Parathyroid adenoma (tissue), 2 donors: ENCODE results near the gene HSD17B11.

Source experiments
- H2AFZ ChIP-seq: fragments of 300-600 bp; sonication (generic); one replicate; pipeline ENCODE4 v1.7.0; 2017; ENCODE audit warnings: antibody characterized with exemption, mild to moderate bottlenecking
- H3K27ac ChIP-seq: fragments of 300-600 bp; sonication (generic); one replicate; pipeline ENCODE4 v1.7.0; 2017
- H3K27me3 ChIP-seq: fragments of 300-600 bp; sonication (generic); one replicate; pipeline ENCODE4 v1.7.0; 2017; ENCODE audit warnings: low read length; ENCODE audit not compliant: control insufficient read depth, insufficient read depth
- H3K36me3 ChIP-seq: fragments of 300-600 bp; sonication (generic); one replicate; pipeline ENCODE4 v1.7.0; 2017; ENCODE audit warnings: low read length; ENCODE audit not compliant: control insufficient read depth, insufficient read depth
- H3K4me1 ChIP-seq: fragments of 300-600 bp; sonication (generic); one replicate; pipeline ENCODE4 v1.7.0; 2017; ENCODE audit warnings: control low read depth
- H3K4me2 ChIP-seq: fragments of 300-600 bp; sonication (generic); one replicate; pipeline ENCODE4 v1.7.0; 2017; ENCODE audit warnings: low read length
- H3K4me3 ChIP-seq: fragments of 300-600 bp; sonication (generic); one replicate; pipeline ENCODE4 v1.7.0; 2017; ENCODE audit warnings: low read depth, low read length
- H3K79me2 ChIP-seq: fragments of 300-600 bp; sonication (generic); one replicate; pipeline ENCODE4 v1.7.0; 2017; ENCODE audit warnings: control low read depth
- H3K9ac ChIP-seq: fragments of 300-600 bp; sonication (generic); one replicate; pipeline ENCODE4 v1.7.0; 2017; ENCODE audit warnings: mild to moderate bottlenecking
- H3K9me3 ChIP-seq: fragments of 300-600 bp; sonication (generic); one replicate; pipeline ENCODE4 v1.7.0; 2017; ENCODE audit warnings: low read length; ENCODE audit not compliant: control insufficient read depth
- CTCF ChIP-seq: fragments of 300-600 bp; sonication (generic); IDR thresholded peaks from one replicate; pipeline ENCODE4 v1.7.0; 2017; ENCODE audit warnings: antibody characterized with exemption, mild to moderate bottlenecking
- donor health status: primary hyperparathyroidism.

HSD17B11 gene

GRCh38 chr4:87360338-87360935 is 30.6 kb downstream of the HSD17B11 start:
- H3K4me1 ChIP-seq = no peaks in the 10 kb centered on the region
- no peak overlapping the region for H3K27ac ChIP-seq
- no peak overlapping the region for H2AFZ ChIP-seq

GRCh38 chr4:87359258-87359657 is 31.7 kb downstream of the HSD17B11 start:
- Histone ChIP-seq H3K36me3 (no peaks in the 10 kb centered on the region), H3K79me2 (no peaks in the 10 kb centered on the region)

More at GRCh38 chr4:87360338-87360935, 30.6 kb downstream of the HSD17B11 start:
- Histone ChIP-seq H3K36me3 (no peaks in the 10 kb centered on the region), H3K9me3 (no peaks in the 10 kb centered on the region), H3K9ac (no peak overlapping the region), H3K4me2 (no peak overlapping the region), H3K4me3 (no peak overlapping the region), H3K79me2 (no peaks in the 10 kb centered on the region), H3K27me3 (no peaks in the 10 kb centered on the region)
- TF ChIP-seq CTCF = no peak

GRCh38 chr4:87356832-87357526 is 34.0 kb downstream of the HSD17B11 start:
- Histone ChIP-seq H3K9me3 (no peaks in the 10 kb centered on the region), H3K4me1 (no peaks in the 10 kb centered on the region), H3K27ac (no peak overlapping the region), H3K36me3 (no peaks in the 10 kb centered on the region), H3K9ac (no peak overlapping the region), H3K4me3 (no peak overlapping the region), H3K4me2 (no peak overlapping the region), H3K79me2 (no peaks in the 10 kb centered on the region), H3K27me3 (no peaks in the 10 kb centered on the region), H2AFZ (peak overlapping the region; percentile 38)
- no peak for TF ChIP-seq CTCF

More at GRCh38 chr4:87359258-87359657, 31.7 kb downstream of the HSD17B11 start:
- no peak overlapping the region for H3K9ac ChIP-seq
- no peak overlapping the region for H3K4me3 ChIP-seq
- no peaks in the 10 kb centered on the region for H3K9me3 ChIP-seq
- no peak overlapping the region for H3K4me2 ChIP-seq
- H3K27ac ChIP-seq = no peak overlapping the region
- no peak for TF ChIP-seq CTCF
- H2AFZ ChIP-seq = no peak overlapping the region
- H3K27me3 ChIP-seq = no peaks in the 10 kb centered on the region
- no peaks in the 10 kb centered on the region for H3K4me1 ChIP-seq

GRCh38 chr4:87354168-87355102 is 36.6 kb downstream of the HSD17B11 start:
- H3K27ac ChIP-seq = no peak overlapping the region
- H3K9ac ChIP-seq = no peak overlapping the region
- H3K9me3 ChIP-seq = no peaks in the 10 kb centered on the region
- H3K4me2 ChIP-seq = no peak overlapping the region
- no peak for TF ChIP-seq CTCF
- no peaks in the 10 kb centered on the region for H3K79me2 ChIP-seq
- H3K4me3 ChIP-seq = no peak overlapping the region
- no peak overlapping the region for H2AFZ ChIP-seq
- H3K4me1 ChIP-seq = no peaks in the 10 kb centered on the region
- H3K36me3 ChIP-seq = no peaks in the 10 kb centered on the region
- no peaks in the 10 kb centered on the region for H3K27me3 ChIP-seq
